Measurements from ENCODE around the gene HUWE1.
"Not testable (repeated sequence)": the region's sequence is repeated elsewhere in the genome, so short reads cannot be mapped to it uniquely, and the experiment has no call there.

Gene HUWE1

DNA sequence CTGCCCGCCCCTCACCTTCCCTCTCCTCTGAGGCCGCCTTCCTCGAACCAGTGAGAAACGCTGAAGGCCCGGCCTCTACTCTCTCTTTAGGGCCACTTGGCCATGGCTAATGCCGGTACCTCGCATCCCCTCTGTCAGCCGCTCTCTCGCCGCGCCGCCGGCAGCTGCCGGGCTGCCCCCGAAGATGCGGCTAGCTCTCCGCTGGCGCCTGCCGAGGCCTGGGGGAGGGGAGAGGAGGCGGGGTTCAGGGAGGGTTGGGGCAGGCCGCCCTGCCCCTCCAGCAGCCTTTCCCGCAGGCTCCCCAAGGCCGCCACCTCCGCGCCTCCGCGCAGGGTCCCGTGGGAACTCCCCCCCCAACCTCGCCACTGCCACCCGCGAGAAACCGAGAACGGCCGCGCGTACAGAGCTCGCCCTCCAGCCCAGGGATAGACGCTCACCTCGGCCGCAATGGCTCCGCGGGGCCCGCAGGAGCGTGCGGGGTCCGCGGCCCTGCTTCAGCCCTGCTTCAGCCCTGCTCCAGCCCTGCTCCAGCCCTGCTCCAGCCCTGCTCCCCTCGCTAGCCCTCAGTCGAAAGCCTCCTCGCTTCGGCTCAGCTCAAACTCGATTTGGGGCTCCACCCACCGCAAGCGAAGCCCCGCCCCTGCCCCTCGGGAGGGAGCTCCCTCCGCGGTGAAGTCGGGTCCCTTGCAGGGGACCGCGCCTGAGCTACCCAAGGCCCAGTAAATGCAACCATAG is at the start of gene HUWE1:
Gene HUWE1 (minus strand): TSS at position 569 of the 735 bp plus-strand sequence. CDS start 32,612 bp downstream, outside the sequence.
- DNase-seq (ENCODE audit: low read depth in 3 of 3) = peak; percentile 58 to 73 (median 69)

- no peak for DNase-seq (ENCODE audit: low read depth in 3 of 3)
These were observed 46.3 kb upstream of the HUWE1 start for GRCh38 chrX:53732797-53733196.

DNA sequence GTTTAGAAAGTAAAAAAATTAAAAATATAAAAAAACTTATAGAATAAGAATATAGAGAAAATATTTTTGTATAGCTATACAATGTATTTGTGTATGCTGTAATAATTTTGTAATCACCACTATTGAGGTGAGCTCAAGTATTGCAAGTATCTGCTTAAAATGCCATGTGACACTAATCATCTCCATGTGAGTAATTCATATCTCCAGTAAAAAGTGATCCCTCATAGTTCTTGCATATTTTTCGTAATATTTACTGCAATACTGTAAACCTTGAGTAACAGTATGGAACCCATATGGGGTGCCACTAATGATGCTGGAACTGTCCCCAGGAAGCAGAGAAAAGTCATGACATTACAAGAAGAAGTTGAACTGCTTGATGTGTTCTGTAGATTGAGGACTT is 43.2 kb upstream of the HUWE1 start:
- DNase-seq (ENCODE audit: low read depth in 3 of 3) = no peak

- no peak for DNase-seq (ENCODE audit: low read depth in 3 of 3)
These were observed 42.0 kb upstream of the HUWE1 start for GRCh38 chrX:53728506-53728905.

DNA sequence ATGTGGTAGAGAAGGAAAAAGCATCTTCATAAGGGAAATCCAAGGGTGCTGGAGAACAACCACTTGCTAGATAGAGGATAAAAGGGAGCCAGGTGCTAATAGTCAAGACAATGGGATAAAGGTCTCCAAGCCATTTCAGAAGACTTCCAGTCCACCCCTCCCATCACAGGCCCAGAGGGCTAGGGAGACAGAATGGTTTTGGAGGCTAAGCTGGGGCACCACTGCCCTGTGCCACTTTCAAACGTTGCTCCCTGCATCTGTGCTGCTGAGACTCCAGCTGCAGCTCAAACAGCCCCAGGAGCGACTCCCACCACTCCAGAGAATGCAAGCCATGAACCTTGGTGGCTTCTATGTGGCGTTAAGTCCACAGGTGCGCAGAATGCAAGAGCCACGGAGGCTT is 38.4 kb upstream of the HUWE1 start:
- DNase-seq (ENCODE audit: low read depth in 3 of 3) = no peak

DNA sequence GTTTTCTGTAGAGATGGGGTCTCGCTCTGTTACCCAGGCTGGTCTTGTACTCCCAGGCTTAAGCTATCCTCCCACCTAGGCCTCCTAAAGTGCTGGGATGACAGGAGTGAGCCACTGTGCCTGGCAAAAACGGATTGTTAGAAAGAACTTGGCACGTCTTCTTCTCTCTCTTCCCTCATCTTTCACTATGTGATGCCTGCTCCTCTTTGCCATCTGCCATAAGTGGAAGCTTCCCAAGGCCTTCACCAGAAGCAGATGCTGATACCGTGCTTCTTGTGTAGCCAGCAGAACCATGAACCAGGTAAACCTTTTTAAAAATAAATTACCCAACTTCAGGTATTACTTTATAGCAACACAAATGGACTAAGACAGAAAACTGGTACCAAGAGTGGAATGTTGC is 36.9 kb upstream of the HUWE1 start:
- no peak for DNase-seq (ENCODE audit: low read depth in 3 of 3)

GRCh38 chrX:53721610-53722009 is 35.1 kb upstream of the HUWE1 start:
- DNase-seq (ENCODE audit: low read depth in 3 of 3) = not testable (repeated sequence)

GRCh38 chrX:53719666-53720065 is 33.1 kb upstream of the HUWE1 start:
- DNase-seq (ENCODE audit: low read depth in 3 of 3) = not testable (repeated sequence)

DNA sequence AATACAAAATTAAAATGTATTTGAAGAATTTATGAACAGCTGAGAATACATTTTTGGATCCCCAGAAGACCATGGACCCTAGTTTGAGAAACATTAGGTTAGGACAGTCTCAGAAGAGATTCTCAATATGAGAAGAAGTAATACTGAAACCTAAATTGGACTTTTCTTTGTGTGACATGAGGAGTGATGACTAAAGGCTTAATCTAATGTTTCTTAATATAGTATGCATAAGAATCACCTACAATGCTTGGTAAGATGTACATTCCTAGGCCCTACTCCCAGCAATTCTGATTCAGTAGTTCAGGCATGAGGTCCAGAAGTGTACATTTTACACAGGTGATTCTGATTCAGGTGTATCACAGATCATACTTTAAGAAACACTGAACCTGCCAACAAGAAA is 31.6 kb upstream of the HUWE1 start:
- no peak for DNase-seq (ENCODE audit: low read depth in 3 of 3)

DNA sequence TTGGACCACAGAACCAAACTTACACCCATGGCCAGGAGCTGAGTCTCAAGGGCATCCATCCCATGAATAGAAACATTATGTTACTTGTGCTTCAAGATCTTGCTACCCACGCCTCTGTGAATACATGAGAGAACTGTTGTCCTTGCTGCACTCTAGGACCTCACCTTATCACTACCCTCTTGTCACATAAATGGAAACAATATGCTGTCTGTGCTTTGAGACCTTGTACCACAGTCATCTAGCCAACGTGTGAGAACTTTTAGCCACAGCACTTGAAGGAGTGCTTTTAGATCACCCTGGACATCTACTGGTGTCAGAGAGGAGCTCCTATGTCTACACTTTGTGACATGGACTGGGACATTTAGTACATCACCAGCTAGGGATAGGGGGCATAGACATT is 30.7 kb upstream of the HUWE1 start:
- DNase-seq (ENCODE audit: low read depth in 3 of 3) = no peak

DNA sequence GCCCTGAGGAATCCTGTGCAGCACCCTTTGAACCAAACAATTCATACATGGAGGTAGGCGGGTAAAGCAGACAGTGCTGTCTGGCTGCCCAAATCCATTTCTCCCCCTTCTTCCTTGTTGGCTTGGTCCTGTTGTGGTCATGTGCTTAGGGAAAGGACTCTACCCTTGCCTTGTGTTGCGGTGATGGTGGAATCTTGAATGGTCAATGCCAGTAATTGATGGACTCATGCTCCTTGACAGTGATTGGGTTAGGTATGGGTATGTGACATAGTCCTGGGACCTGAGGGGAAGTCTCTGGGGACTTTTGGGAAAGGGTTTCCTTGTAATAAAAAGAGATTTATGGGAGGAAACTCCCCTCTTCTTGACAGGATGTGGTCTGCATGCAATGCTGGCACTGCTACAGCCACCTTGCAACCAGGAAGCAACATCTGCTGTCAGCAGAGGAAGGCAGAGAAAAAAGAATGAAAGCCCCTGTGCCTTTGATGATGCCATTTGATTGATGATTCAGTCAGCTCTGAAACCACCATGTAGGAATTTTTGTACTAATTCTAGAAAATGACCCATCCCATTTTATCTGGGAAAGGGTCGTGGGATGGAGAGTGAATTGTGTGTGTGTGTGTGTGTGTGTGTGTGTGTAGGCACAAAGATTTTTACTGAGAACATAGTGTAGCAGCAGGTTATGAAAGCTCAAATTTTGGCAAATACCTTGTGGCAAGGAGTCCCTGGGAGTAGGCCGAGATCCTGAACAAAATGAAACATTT is 30.0 kb upstream of the HUWE1 start:
- no peak for DNase-seq (ENCODE audit: low read depth in 3 of 3)

- no peak for DNase-seq (ENCODE audit: low read depth in 3 of 3)
These were observed 28.9 kb upstream of the HUWE1 start for GRCh38 chrX:53715346-53715924.

- peak in 2 of 3 donors; percentile 20 to 59 for DNase-seq (ENCODE audit: low read depth in 3 of 3)
These were observed 28.2 kb upstream of the HUWE1 start for GRCh38 chrX:53714580-53715345.

- DNase-seq (ENCODE audit: low read depth in 3 of 3) = no peak
These were observed 27.6 kb upstream of the HUWE1 start for GRCh38 chrX:53713987-53714579.

DNA sequence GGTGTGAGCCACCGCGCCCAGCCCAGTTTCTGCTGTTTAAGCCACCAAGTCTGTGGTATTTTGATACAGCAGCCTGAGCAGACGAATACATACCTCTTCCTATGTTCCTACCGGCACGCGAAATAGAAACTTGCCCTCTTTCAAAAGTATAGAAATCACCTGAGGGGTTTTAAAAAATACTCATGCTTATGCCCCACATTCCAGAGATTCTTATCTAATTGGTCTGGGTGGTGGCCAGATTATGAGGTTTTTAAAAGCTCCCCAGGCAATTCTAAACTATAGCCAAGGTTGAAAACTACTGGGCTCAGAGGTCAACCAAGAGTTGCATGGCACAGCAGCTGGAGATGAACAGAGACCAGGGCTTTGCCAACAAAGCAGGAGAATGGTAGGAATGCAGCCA is 24.9 kb upstream of the HUWE1 start:
- no peak for DNase-seq (ENCODE audit: low read depth in 3 of 3)

DNA sequence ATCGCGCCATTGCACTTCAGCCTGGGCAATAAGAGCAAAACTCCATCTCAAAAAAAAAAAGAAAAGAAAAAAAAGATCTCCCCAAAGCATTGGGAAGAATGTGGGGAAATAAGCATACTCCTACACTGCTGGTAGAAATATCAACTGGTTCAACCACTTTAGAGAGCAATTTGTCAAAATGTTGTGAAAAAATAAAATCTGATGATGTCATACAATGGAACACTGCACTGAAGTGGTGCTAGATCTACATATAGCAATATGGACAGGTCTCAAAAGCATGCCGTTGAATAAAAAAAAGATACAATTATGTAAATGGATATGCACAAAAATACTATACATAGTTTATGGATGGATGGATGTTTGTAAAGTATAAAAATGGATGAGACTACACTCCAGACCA is 18.3 kb upstream of the HUWE1 start:
- no peak for DNase-seq (ENCODE audit: low read depth in 3 of 3)

DNA sequence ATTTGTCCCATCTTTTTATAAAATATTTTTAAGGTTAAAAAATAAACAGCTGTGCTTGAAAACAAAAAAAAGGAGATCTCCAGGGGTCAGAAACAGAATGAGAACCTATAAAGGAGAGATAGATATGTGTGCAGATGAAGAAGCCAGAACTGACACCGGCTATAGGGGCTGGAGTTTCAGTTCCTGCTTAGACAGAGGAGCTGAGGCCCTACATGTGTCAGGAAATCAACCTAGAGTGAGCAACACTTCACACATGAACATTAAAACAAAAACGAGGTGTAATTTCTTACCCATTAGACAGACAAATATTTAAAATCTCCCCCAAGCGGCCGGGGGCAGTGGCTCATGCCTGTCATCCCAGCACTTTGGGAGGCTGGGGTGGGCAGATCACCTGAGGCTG is 17.8 kb upstream of the HUWE1 start:
- DNase-seq (ENCODE audit: low read depth in 3 of 3) = no peak

- DNase-seq (ENCODE audit: low read depth in 3 of 3) = no peak
These were observed 9.5 kb upstream of the HUWE1 start for GRCh38 chrX:53695946-53696549.

DNA sequence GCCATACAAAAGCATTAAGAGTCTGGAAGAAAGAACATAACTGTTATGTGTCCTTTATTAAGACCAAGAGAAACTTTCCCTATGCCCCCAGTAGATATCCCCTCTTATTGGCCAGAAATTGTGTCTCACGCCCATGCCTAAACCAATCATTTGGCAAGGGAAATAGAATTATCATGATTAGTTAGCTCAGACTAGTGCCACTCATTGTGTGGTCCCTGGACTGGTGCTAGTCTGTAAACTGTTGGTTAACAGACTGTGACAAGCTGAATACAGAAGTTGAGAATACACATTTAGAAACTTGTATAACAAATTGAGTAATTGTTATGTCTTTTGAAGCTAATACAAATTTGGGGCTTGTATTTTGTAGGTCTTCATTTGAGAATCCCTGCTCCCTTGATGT is 8.1 kb upstream of the HUWE1 start:
- no peak for DNase-seq (ENCODE audit: low read depth in 3 of 3)

- no peak for DNase-seq (ENCODE audit: low read depth in 3 of 3)
These were observed 1.8 kb upstream of the HUWE1 start for GRCh38 chrX:53688300-53688699.

DNA sequence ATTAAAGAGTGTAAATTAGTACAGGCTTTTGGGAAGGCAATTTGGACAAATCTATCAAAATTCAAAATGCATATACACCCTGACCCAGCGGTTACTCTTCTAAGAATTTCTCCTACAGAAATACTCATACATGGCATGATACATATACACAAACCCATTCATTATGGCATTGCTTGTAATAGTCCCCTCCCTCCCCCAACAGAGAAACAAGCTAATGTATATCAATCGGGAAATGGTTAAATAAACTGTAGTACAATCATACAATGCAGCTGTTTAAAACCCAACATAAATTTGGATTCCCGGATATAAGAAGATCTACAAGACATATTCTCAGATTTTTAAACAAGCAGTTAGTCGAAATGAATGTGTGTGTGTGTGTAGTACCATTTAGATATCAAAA is 808 bp downstream of the HUWE1 start:
- DNase-seq (ENCODE audit: low read depth in 3 of 3) = no peak

Data from stimulated activated CD4-positive, alpha-beta T cell treated with anti-CD3 and anti-CD28 coated beads, TNF-alpha, amount 100 ng/mL, for 48 hours (primary cell).